Upper lobe of left lung (tissue), 6 donors: ENCODE measurements around the gene LRRC10B. TPM values are rescaled to one million over a fixed set of nuclear protein-coding genes. Genes with fewer than 3 reads are reported as not detected.

Experiments
- ATAC-seq, 2 donors: fragments of 200-7000 bp; cut with Tn5 transposase; one replicate each; pipeline ENCODE4 v1.9.1; 2022; ENCODE audit warnings: mild to moderate bottlenecking in 2 of 2, moderate library complexity in 2 of 2; ENCODE audit not compliant: low FRiP score in 2 of 2
- DNase-seq, 2 donors: peaks; one replicate each; pipeline ENCODE4 v3.0.0-alpha.2; 2019 to 2020
- H3K27ac ChIP-seq, 4 donors: fragments of 200-600 bp; sonication (generic); one replicate each; pipeline ENCODE4 v1.5.1; 2016 to 2019
- H3K27me3 ChIP-seq, 4 donors: fragments of 200-600 bp; sonication (generic); one replicate each; pipeline ENCODE4 v1.5.1; 2017 to 2019
- H3K36me3 ChIP-seq, 4 donors: fragments of 200-600 bp; sonication (generic); one replicate each; pipeline ENCODE4 v1.5.1; 2016 to 2019
- H3K4me1 ChIP-seq, 4 donors: fragments of 200-600 bp; sonication (generic); one replicate each; pipeline ENCODE4 v1.5.1; 2018 to 2019
- H3K4me3 ChIP-seq, 4 donors: fragments of 200-600 bp; sonication (generic); one replicate each; pipeline ENCODE4 v1.5.1; 2017 to 2019; ENCODE audit warnings: mild to moderate bottlenecking in 2 of 4, moderate library complexity in 1 of 4
- H3K9me3 ChIP-seq, 4 donors: fragments of 200-600 bp; sonication (generic); one replicate each; pipeline ENCODE4 v1.5.1; 2018 to 2019
- CTCF ChIP-seq, 6 experiments: fragments of 450-650 bp in 4 of 6; fragments of 200-600 bp in 2 of 6; sonication (generic) in 2 of 6; IDR thresholded peaks; one replicate each; pipeline ENCODE4 v1.5.1; 2016 to 2019; ENCODE audit warnings: antibody characterized with exemption in 6 of 6
- EP300 ChIP-seq, 4 donors: sonication (generic); formaldehyde crosslinking; IDR thresholded peaks; one replicate each; pipeline ENCODE4 v1.5.1; 2017; ENCODE audit warnings: antibody characterized with exemption in 4 of 4, control low read depth in 2 of 4
- POLR2A ChIP-seq, 4 donors: fragments of 450-650 bp; IDR thresholded peaks; one replicate each; pipeline ENCODE4 v1.5.1; 2016 to 2017; ENCODE audit warnings: antibody characterized with exemption in 4 of 4, mild to moderate bottlenecking in 2 of 4
- POLR2AphosphoS5 ChIP-seq, 2 donors: sonication (generic); formaldehyde crosslinking; IDR thresholded peaks; one replicate each; pipeline ENCODE4 v1.5.1; 2017; ENCODE audit warnings: antibody characterized with exemption in 2 of 2
- WGBS, 2 donors: methylation state at CpG; one replicate each; pipeline ENCODE4 v1.1.5; 2017 to 2018; 5-methylcytosine and 5-hydroxymethylcytosine counted together
- total RNA-seq, 6 donors: library from RNA; depleted of rRNA in 4 of 6; stranded (reverse); fragments of >200 nt in 4 of 6; gene quantifications; one replicate each; pipeline versions ENCODE4 v1.1.0 to v1.2.1, GENCODE V29; 2016 to 2021
- donor health status: DM: no; HTN: no; CAD: no; lungs with moderate emphysema.
- donor health status: DM: no; HTN: yes; CAD: no; lungs with severe emphysema.

The LRRC10B gene
- total RNA-seq, 6 donors from 2014 or later = 0.31 to 24.2 (median 8.5) TPM

GRCh38 chr11:61484541-61484940 lies 24.0 kb upstream of the LRRC10B start:
- no peak for ATAC-seq
- TF ChIP-seq CTCF (IDR thresholded peaks at IDR 0.05) (no peak), POLR2AphosphoS5 (IDR thresholded peaks at IDR 0.05) (no peak), POLR2A (IDR thresholded peaks at IDR 0.05) (no peak), EP300 (IDR thresholded peaks at IDR 0.05) (no peak)

GRCh38 chr11:61485080-61485479 lies 23.5 kb upstream of the LRRC10B start:
- no peak overlapping the region for H3K27ac ChIP-seq
- no peaks in the 10 kb centered on the region for H3K9me3 ChIP-seq
- H3K4me1 ChIP-seq = peaks cover 2 to 20% (median 12%) of the 10 kb centered on the region in 4 donors
- 95% methylated on average over 11 of the region's 11 CpGs for WGBS, 2 donors
- ATAC-seq (no peak), DNase-seq (peak in 1 of 2 donors; percentile 71)
- no peaks in the 10 kb centered on the region for H3K36me3 ChIP-seq
- no peak overlapping the region for H3K4me3 ChIP-seq
- H3K27me3 ChIP-seq = peaks cover 0 to 6% (median 0%) of the 10 kb centered on the region in 4 donors
- TF ChIP-seq CTCF (IDR thresholded peaks at IDR 0.05) = no peak
- TF ChIP-seq EP300 (IDR thresholded peaks at IDR 0.05) = no peak
- no peak for TF ChIP-seq POLR2AphosphoS5 (IDR thresholded peaks at IDR 0.05)
- no peak for TF ChIP-seq POLR2A (IDR thresholded peaks at IDR 0.05)

More at GRCh38 chr11:61484541-61484940, 24.0 kb upstream of the LRRC10B start:
- peak in 1 of 2 donors; percentile 59 for DNase-seq
- Histone ChIP-seq H3K4me3 (no peak overlapping the region), H3K4me1 (peaks cover 0 to 16% (median 8%) of the 10 kb centered on the region in 4 donors), H3K27ac (no peak overlapping the region), H3K36me3 (no peaks in the 10 kb centered on the region), H3K9me3 (no peaks in the 10 kb centered on the region), H3K27me3 (peaks cover 0 to 6% (median 0%) of the 10 kb centered on the region in 4 donors)
- 85 to 91% methylated on average over 9 to 10 of the region's 11 CpGs for WGBS, 2 donors

DNA sequence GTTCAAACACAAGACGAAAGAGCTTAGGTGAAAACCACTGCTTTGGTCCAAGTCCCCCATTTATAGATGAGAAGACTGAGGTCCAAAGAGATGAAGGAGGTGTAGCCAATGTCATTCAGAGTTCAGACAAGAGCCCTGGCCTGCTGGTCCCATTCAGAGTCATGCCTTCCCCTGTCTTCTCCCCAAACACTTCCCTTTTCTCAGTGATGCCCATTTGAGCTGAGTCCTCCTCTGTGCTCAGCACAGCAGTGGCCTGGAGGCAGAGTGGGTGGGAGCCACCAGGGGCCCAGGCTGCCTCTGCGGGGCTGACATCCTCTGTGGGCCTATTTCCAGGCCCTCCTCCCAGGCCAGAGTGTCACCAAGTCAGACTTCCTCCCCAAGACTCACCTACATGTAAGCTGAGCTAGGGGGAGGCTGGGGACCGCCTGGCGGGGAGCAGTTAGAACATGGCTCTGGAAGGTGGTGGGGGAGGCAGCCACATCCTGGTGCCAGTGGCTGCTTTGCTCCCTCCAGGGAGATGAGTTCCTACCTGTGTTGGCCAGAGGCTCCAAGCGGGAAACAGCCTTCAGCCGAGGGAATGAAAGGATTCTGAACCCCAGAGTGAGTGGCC lies 22.4 kb upstream of the LRRC10B start:
- Histone ChIP-seq H3K9me3 (no peaks in the 10 kb centered on the region), H3K27me3 (peaks cover 0 to 6% (median 0%) of the 10 kb centered on the region in 4 donors), H3K4me3 (no peak overlapping the region), H3K27ac (no peak overlapping the region), H3K4me1 (peaks cover 2 to 18% (median 14%) of the 10 kb centered on the region in 4 donors), H3K36me3 (no peaks in the 10 kb centered on the region)
- WGBS, 2 donors = 84 to 94% methylated on average over 5 to 6 of the region's 6 CpGs
- peak in 1 of 2 donors; percentile 52 for DNase-seq
- no peak for ATAC-seq
- TF ChIP-seq POLR2A (IDR thresholded peaks at IDR 0.05) = no peak
- TF ChIP-seq CTCF (IDR thresholded peaks at IDR 0.05) = no peak
- no peak for TF ChIP-seq POLR2AphosphoS5 (IDR thresholded peaks at IDR 0.05)
- no peak for TF ChIP-seq EP300 (IDR thresholded peaks at IDR 0.05)

GRCh38 chr11:61486779-61487178 lies 21.8 kb upstream of the LRRC10B start:
- no peak for ATAC-seq
- Histone ChIP-seq H3K4me1 (peaks cover 2 to 14% (median 12%) of the 10 kb centered on the region in 4 donors), H3K4me3 (no peak overlapping the region), H3K9me3 (no peaks in the 10 kb centered on the region), H3K27ac (no peak overlapping the region), H3K27me3 (peaks cover 0 to 5% (median 0%) of the 10 kb centered on the region in 4 donors), H3K36me3 (no peaks in the 10 kb centered on the region)
- no peak for DNase-seq
- TF ChIP-seq POLR2A (IDR thresholded peaks at IDR 0.05) (no peak), CTCF (IDR thresholded peaks at IDR 0.05) (no peak), EP300 (IDR thresholded peaks at IDR 0.05) (no peak), POLR2AphosphoS5 (IDR thresholded peaks at IDR 0.05) (no peak)
- WGBS, 2 donors = 75 to 85% methylated on average over 3 to 5 of the region's 5 CpGs
